ENCODE data around the gene PAX8. TPM values are rescaled to one million over a fixed set of nuclear protein-coding genes. Genes with fewer than 3 reads are reported as not detected.

Gene PAX8
- total and polyA plus RNA-seq, 2 donors (not counting 1 experiment from before 2014, with no cell fraction given): 0.45 to 0.64 TPM

- H3K4me1 Mint-ChIP-seq: peaks cover 29% of the 10 kb centered on the region
- WGBS (ENCODE audit: insufficient coverage): 90% methylated on average over 1 of the region's 5 CpGs
- Histone ChIP-seq H3K27ac (ENCODE audit: low read length in 2 of 2) (no peak overlapping the region), H4K20me1 (ENCODE audit: control insufficient read depth, insufficient read depth, low read length, poor library complexity, severe bottlenecking) (no peaks in the 10 kb centered on the region), H3K27me3 (replicated peaks in 1 of 4; ENCODE audit: control extremely low read depth in 1 of 4, control insufficient read depth in 3 of 4, insufficient read depth in 4 of 4, low read length in 3 of 4) (peaks cover 0 to 44% (median 40%) of the 10 kb centered on the region in 4 experiments), H3K79me2 (ENCODE audit: control insufficient read depth, insufficient read depth, low read length) (no peaks in the 10 kb centered on the region), H3K9me3 (ENCODE audit: control extremely low read depth in 1 of 3, control insufficient read depth in 2 of 3, insufficient read depth in 1 of 3, low read length in 2 of 3) (peaks cover 0 to 9% (median 0%) of the 10 kb centered on the region in 3 donors), H2AFZ (ENCODE audit: insufficient read depth, low read depth, low read length, poor library complexity, severe bottlenecking) (no peak overlapping the region), H3K36me3 (replicated peaks in 1 of 2; ENCODE audit: control extremely low read depth in 1 of 2, control insufficient read depth in 1 of 2, extremely low read depth in 1 of 2, insufficient read depth in 2 of 2, low read length in 1 of 2) (no peaks in the 10 kb centered on the region), H3K4me3 (ENCODE audit: control extremely low read depth in 1 of 5, extremely low read depth in 1 of 5, insufficient read depth in 1 of 5, low read depth in 2 of 5, low read length in 4 of 5) (peak overlapping the region in 1 of 5 experiments; percentile 15), H3K9ac (ENCODE audit: low read length) (no peak overlapping the region), H3K4me2 (replicated peaks; ENCODE audit: low read depth, low read length, poor library complexity, severe bottlenecking) (peak overlapping the region; percentile 50), H3K4me1 (ENCODE audit: control insufficient read depth in 2 of 2, insufficient read depth in 2 of 2, low read length in 2 of 2) (peaks cover 32 to 35% of the 10 kb centered on the region in 2 donors)
- no peak for ATAC-seq (ENCODE audit: low read depth)
- no peak for DNase-seq
- CTCF ChIA-PET: interaction anchor here (1.0 to 2.0 kb wide), 5 partner anchors 10 to 134 kb away, joined by 3 to 4 read pairs (median 3); no protein-coding TSS in a partner anchor
- peaks cover 66% of the 10 kb centered on the region for H3K27me3 Mint-ChIP-seq
- no peak for TF ChIP-seq CTCF (IDR thresholded peaks at IDR 0.05)
- no peak for TF ChIP-seq EZH2 (IDR thresholded peaks at IDR 0.05; ENCODE audit: borderline replicate concordance, insufficient read depth, low read depth, low read length, poor library complexity, severe bottlenecking)
- H3K27ac Mint-ChIP-seq: no peak overlapping the region
- POLR2A ChIA-PET: no interaction called here
- intact Hi-C loops (cut with micrococcal nuclease): no loop called here
- H3K4me3 Mint-ChIP-seq: peak overlapping the region; percentile 72
- H3K9me3 Mint-ChIP-seq (ENCODE audit: insufficient read depth): no peaks in the 10 kb centered on the region
Observed at GRCh38 chr2:113272477-113272876, 6.2 kb downstream of the PAX8 start.

- Histone ChIP-seq H3K4me2 (replicated peaks; ENCODE audit: low read depth, low read length, poor library complexity, severe bottlenecking) (no peak overlapping the region), H4K20me1 (ENCODE audit: control insufficient read depth, insufficient read depth, low read length, poor library complexity, severe bottlenecking) (no peaks in the 10 kb centered on the region), H3K9ac (ENCODE audit: low read length) (no peak overlapping the region), H3K4me3 (ENCODE audit: control extremely low read depth in 1 of 5, extremely low read depth in 1 of 5, insufficient read depth in 1 of 5, low read depth in 2 of 5, low read length in 4 of 5) (no peak overlapping the region), H3K9me3 (ENCODE audit: control extremely low read depth in 1 of 3, control insufficient read depth in 2 of 3, insufficient read depth in 1 of 3, low read length in 2 of 3) (no peaks in the 10 kb centered on the region), H2AFZ (ENCODE audit: insufficient read depth, low read depth, low read length, poor library complexity, severe bottlenecking) (no peak overlapping the region), H3K79me2 (ENCODE audit: control insufficient read depth, insufficient read depth, low read length) (no peaks in the 10 kb centered on the region), H3K36me3 (replicated peaks in 1 of 2; ENCODE audit: control extremely low read depth in 1 of 2, control insufficient read depth in 1 of 2, extremely low read depth in 1 of 2, insufficient read depth in 2 of 2, low read length in 1 of 2) (no peaks in the 10 kb centered on the region), H3K27me3 (replicated peaks in 1 of 4; ENCODE audit: control extremely low read depth in 1 of 4, control insufficient read depth in 3 of 4, insufficient read depth in 4 of 4, low read length in 3 of 4) (peaks cover 0 to 18% (median 13%) of the 10 kb centered on the region in 4 experiments), H3K4me1 (ENCODE audit: control insufficient read depth in 2 of 2, insufficient read depth in 2 of 2, low read length in 2 of 2) (peaks cover 9 to 11% of the 10 kb centered on the region in 2 donors), H3K27ac (ENCODE audit: low read length in 2 of 2) (no peak overlapping the region)
- 87% methylated on average over 3 of the region's 4 CpGs for WGBS (ENCODE audit: insufficient coverage)
- Mint-ChIP-seq H3K4me1 (peaks cover 17% of the 10 kb centered on the region), H3K4me3 (no peak overlapping the region), H3K27me3 (peaks cover 61% of the 10 kb centered on the region), H3K9me3 (ENCODE audit: insufficient read depth) (no peaks in the 10 kb centered on the region), H3K27ac (peak overlapping the region; percentile 29)
- ChIA-PET CTCF (interaction anchor here (1.1 to 2.0 kb wide), 3 partner anchors 14 to 121 kb away, joined by 3 to 8 read pairs (median 4); no protein-coding TSS in a partner anchor), POLR2A (no interaction called here)
- intact Hi-C loops (cut with micrococcal nuclease): no loop called here
- TF ChIP-seq EZH2 (IDR thresholded peaks at IDR 0.05; ENCODE audit: borderline replicate concordance, insufficient read depth, low read depth, low read length, poor library complexity, severe bottlenecking) (no peak), CTCF (IDR thresholded peaks at IDR 0.05) (no peak)
- ATAC-seq (ENCODE audit: low read depth) (no peak), DNase-seq (no peak)
Observed at GRCh38 chr2:113268621-113269360, 9.9 kb downstream of the PAX8 start.
